ENCODE results near the gene ABCG1.

ABCG1 gene

GRCh38 chr21:42258150-42258884 is 39.4 kb downstream of the ABCG1 start:
- H3K4me1 ChIP-seq (ENCODE audit: control insufficient read depth, insufficient read depth, low read length): peaks cover 10% of the 10 kb centered on the region
- no peaks in the 10 kb centered on the region for H3K36me3 ChIP-seq (ENCODE audit: control insufficient read depth, insufficient read depth, low read length)
- H3K9me3 ChIP-seq (ENCODE audit: control insufficient read depth, low read length): no peaks in the 10 kb centered on the region
- H3K27me3 ChIP-seq (ENCODE audit: control insufficient read depth, insufficient read depth, low read length, poor library complexity, severe bottlenecking): no peaks in the 10 kb centered on the region
- WGBS, 2 experiments: 27 to 31% methylated on average over 4 of the region's 4 CpGs
- no peak overlapping the region for H3K4me3 ChIP-seq (ENCODE audit: insufficient read depth, low read depth, low read length)
- no peak overlapping the region for H3K27ac ChIP-seq (ENCODE audit: insufficient read depth, low read depth, low read length, poor library complexity, severe bottlenecking)

GRCh38 chr21:42258885-42259407 is 40.0 kb downstream of the ABCG1 start:
- no peaks in the 10 kb centered on the region for H3K9me3 ChIP-seq (ENCODE audit: control insufficient read depth, low read length)
- peaks cover 10% of the 10 kb centered on the region for H3K4me1 ChIP-seq (ENCODE audit: control insufficient read depth, insufficient read depth, low read length)
- no peak overlapping the region for H3K4me3 ChIP-seq (ENCODE audit: insufficient read depth, low read depth, low read length)
- no peaks in the 10 kb centered on the region for H3K27me3 ChIP-seq (ENCODE audit: control insufficient read depth, insufficient read depth, low read length, poor library complexity, severe bottlenecking)
- H3K27ac ChIP-seq (ENCODE audit: insufficient read depth, low read depth, low read length, poor library complexity, severe bottlenecking): no peak overlapping the region
- whole genome bisulfite sequencing, 2 experiments: 88 to 89% methylated on average over 9 of the region's 9 CpGs
- no peaks in the 10 kb centered on the region for H3K36me3 ChIP-seq (ENCODE audit: control insufficient read depth, insufficient read depth, low read length)

- Histone ChIP-seq H3K9me3 (ENCODE audit: control insufficient read depth, low read length) (no peaks in the 10 kb centered on the region), H3K27ac (ENCODE audit: insufficient read depth, low read depth, low read length, poor library complexity, severe bottlenecking) (no peak overlapping the region), H3K27me3 (ENCODE audit: control insufficient read depth, insufficient read depth, low read length, poor library complexity, severe bottlenecking) (no peaks in the 10 kb centered on the region), H3K4me1 (ENCODE audit: control insufficient read depth, insufficient read depth, low read length) (peaks cover 10% of the 10 kb centered on the region), H3K4me3 (ENCODE audit: insufficient read depth, low read depth, low read length) (no peak overlapping the region), H3K36me3 (ENCODE audit: control insufficient read depth, insufficient read depth, low read length) (no peaks in the 10 kb centered on the region)
- WGBS, 2 experiments: 91% methylated on average over 10 of the region's 10 CpGs
These were observed 41.2 kb downstream of the ABCG1 start for GRCh38 chr21:42260121-42260520.

- 86 to 88% methylated on average over 7 of the region's 7 CpGs for WGBS, 2 experiments
- Histone ChIP-seq H3K4me3 (ENCODE audit: insufficient read depth, low read depth, low read length) (no peak overlapping the region), H3K36me3 (ENCODE audit: control insufficient read depth, insufficient read depth, low read length) (no peaks in the 10 kb centered on the region), H3K27ac (ENCODE audit: insufficient read depth, low read depth, low read length, poor library complexity, severe bottlenecking) (no peak overlapping the region), H3K4me1 (ENCODE audit: control insufficient read depth, insufficient read depth, low read length) (peaks cover 10% of the 10 kb centered on the region), H3K9me3 (ENCODE audit: control insufficient read depth, low read length) (no peaks in the 10 kb centered on the region), H3K27me3 (ENCODE audit: control insufficient read depth, insufficient read depth, low read length, poor library complexity, severe bottlenecking) (no peaks in the 10 kb centered on the region)
These were observed 42.9 kb downstream of the ABCG1 start for GRCh38 chr21:42261829-42262200.

GRCh38 chr21:42262831-42263231 is 43.9 kb downstream of the ABCG1 start:
- 91 to 93% methylated on average over 11 of the region's 11 CpGs for WGBS, 2 experiments
- H3K4me3 ChIP-seq (ENCODE audit: insufficient read depth, low read depth, low read length): no peak overlapping the region
- no peaks in the 10 kb centered on the region for H3K27me3 ChIP-seq (ENCODE audit: control insufficient read depth, insufficient read depth, low read length, poor library complexity, severe bottlenecking)
- peaks cover 10% of the 10 kb centered on the region for H3K4me1 ChIP-seq (ENCODE audit: control insufficient read depth, insufficient read depth, low read length)
- H3K27ac ChIP-seq (ENCODE audit: insufficient read depth, low read depth, low read length, poor library complexity, severe bottlenecking): no peak overlapping the region
- no peaks in the 10 kb centered on the region for H3K36me3 ChIP-seq (ENCODE audit: control insufficient read depth, insufficient read depth, low read length)
- no peaks in the 10 kb centered on the region for H3K9me3 ChIP-seq (ENCODE audit: control insufficient read depth, low read length)

GRCh38 chr21:42263591-42264131 is 44.7 kb downstream of the ABCG1 start:
- Histone ChIP-seq H3K27ac (ENCODE audit: insufficient read depth, low read depth, low read length, poor library complexity, severe bottlenecking) (no peak overlapping the region), H3K36me3 (ENCODE audit: control insufficient read depth, insufficient read depth, low read length) (no peaks in the 10 kb centered on the region), H3K9me3 (ENCODE audit: control insufficient read depth, low read length) (no peaks in the 10 kb centered on the region), H3K27me3 (ENCODE audit: control insufficient read depth, insufficient read depth, low read length, poor library complexity, severe bottlenecking) (no peaks in the 10 kb centered on the region), H3K4me3 (ENCODE audit: insufficient read depth, low read depth, low read length) (no peak overlapping the region), H3K4me1 (ENCODE audit: control insufficient read depth, insufficient read depth, low read length) (peaks cover 10% of the 10 kb centered on the region)
- WGBS, 2 experiments: 83 to 87% methylated on average over 18 of the region's 18 CpGs

GRCh38 chr21:42264245-42265195 is 45.6 kb downstream of the ABCG1 start:
- 84 to 85% methylated on average over 13 of the region's 13 CpGs for WGBS, 2 experiments
- Histone ChIP-seq H3K27me3 (ENCODE audit: control insufficient read depth, insufficient read depth, low read length, poor library complexity, severe bottlenecking) (no peaks in the 10 kb centered on the region), H3K4me1 (ENCODE audit: control insufficient read depth, insufficient read depth, low read length) (peaks cover 10% of the 10 kb centered on the region), H3K27ac (ENCODE audit: insufficient read depth, low read depth, low read length, poor library complexity, severe bottlenecking) (no peak overlapping the region), H3K9me3 (ENCODE audit: control insufficient read depth, low read length) (no peaks in the 10 kb centered on the region), H3K4me3 (ENCODE audit: insufficient read depth, low read depth, low read length) (no peak overlapping the region), H3K36me3 (ENCODE audit: control insufficient read depth, insufficient read depth, low read length) (no peaks in the 10 kb centered on the region)

- Histone ChIP-seq H3K27me3 (ENCODE audit: control insufficient read depth, insufficient read depth, low read length, poor library complexity, severe bottlenecking) (no peaks in the 10 kb centered on the region), H3K27ac (ENCODE audit: insufficient read depth, low read depth, low read length, poor library complexity, severe bottlenecking) (no peak overlapping the region), H3K4me3 (ENCODE audit: insufficient read depth, low read depth, low read length) (no peak overlapping the region), H3K9me3 (ENCODE audit: control insufficient read depth, low read length) (no peaks in the 10 kb centered on the region), H3K4me1 (ENCODE audit: control insufficient read depth, insufficient read depth, low read length) (peaks cover 10% of the 10 kb centered on the region), H3K36me3 (ENCODE audit: control insufficient read depth, insufficient read depth, low read length) (no peaks in the 10 kb centered on the region)
- WGBS, 2 experiments: 90 to 92% methylated on average over 12 of the region's 12 CpGs
These were observed 46.4 kb downstream of the ABCG1 start for GRCh38 chr21:42265231-42265812.

GRCh38 chr21:42266971-42267556 is 48.1 kb downstream of the ABCG1 start:
- H3K4me1 ChIP-seq (ENCODE audit: control insufficient read depth, insufficient read depth, low read length): no peaks in the 10 kb centered on the region
- no peaks in the 10 kb centered on the region for H3K9me3 ChIP-seq (ENCODE audit: control insufficient read depth, low read length)
- H3K36me3 ChIP-seq (ENCODE audit: control insufficient read depth, insufficient read depth, low read length): no peaks in the 10 kb centered on the region
- 89 to 90% methylated on average over 7 of the region's 7 CpGs for WGBS, 2 experiments
- no peaks in the 10 kb centered on the region for H3K27me3 ChIP-seq (ENCODE audit: control insufficient read depth, insufficient read depth, low read length, poor library complexity, severe bottlenecking)
- no peak overlapping the region for H3K4me3 ChIP-seq (ENCODE audit: insufficient read depth, low read depth, low read length)
- H3K27ac ChIP-seq (ENCODE audit: insufficient read depth, low read depth, low read length, poor library complexity, severe bottlenecking): no peak overlapping the region
